Stimulated activated CD8-positive, alpha-beta memory T cell treated with anti-CD3 and anti-CD28 coated beads, Interleukin-2, amount 100 ng/mL, for 1 hour (primary cell): Measurements from ENCODE around the gene IPCEF1.

ENCODE experiments used
- DNase-seq, 2 donors: peaks; one replicate each; pipeline ENCODE4 v3.0.0-alpha.2; 2020; ENCODE audit warnings: low read depth in 2 of 2

Gene IPCEF1

DNA sequence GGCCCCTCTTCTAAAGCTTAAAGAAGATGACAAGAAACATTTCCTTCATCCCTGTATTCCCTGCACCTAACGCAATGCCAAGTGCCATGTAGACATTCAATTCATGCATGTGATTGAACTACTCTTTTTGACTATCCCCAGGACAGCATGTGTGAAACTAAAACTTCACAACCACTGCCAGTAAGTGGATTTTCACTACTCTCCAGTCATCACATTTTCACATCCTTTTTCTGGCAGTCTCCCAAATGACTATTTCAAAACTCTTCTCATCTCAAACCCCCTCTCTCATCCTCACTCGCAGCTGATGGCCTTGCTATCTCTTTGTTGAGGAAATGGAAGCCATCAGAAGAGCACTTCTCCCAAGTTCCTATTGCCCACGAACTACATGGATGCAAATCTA is 194.9 kb downstream of the IPCEF1 start:
- no peak for DNase-seq

GRCh38 chr6:154159126-154159525 is 197.5 kb downstream of the IPCEF1 start:
- no peak for DNase-seq

- DNase-seq: no peak
These were observed 198.9 kb downstream of the IPCEF1 start for GRCh38 chr6:154157706-154158105.

DNA sequence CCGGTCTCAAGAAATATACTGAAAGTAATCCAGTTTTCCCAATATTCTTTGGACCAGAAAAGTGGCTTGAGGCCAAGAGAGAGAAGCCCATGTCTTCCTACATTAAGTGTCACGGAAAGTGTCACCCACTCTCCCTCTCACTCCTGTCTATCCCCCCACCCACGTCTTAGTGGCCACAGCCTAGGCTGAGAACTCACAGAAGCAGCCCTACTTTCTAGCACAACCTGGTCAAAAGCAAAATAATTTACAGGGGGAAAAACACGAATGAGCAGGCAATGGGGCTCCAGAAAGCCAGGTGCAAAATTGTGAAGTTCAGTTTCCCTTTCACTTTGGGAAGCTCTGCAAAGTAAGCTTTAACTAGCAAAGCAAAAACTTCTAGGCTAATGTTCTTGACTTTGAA is 199.5 kb downstream of the IPCEF1 start:
- DNase-seq: no peak

- DNase-seq: peak; percentile 15 to 30
These were observed 200.3 kb downstream of the IPCEF1 start for GRCh38 chr6:154156135-154156896.

DNA sequence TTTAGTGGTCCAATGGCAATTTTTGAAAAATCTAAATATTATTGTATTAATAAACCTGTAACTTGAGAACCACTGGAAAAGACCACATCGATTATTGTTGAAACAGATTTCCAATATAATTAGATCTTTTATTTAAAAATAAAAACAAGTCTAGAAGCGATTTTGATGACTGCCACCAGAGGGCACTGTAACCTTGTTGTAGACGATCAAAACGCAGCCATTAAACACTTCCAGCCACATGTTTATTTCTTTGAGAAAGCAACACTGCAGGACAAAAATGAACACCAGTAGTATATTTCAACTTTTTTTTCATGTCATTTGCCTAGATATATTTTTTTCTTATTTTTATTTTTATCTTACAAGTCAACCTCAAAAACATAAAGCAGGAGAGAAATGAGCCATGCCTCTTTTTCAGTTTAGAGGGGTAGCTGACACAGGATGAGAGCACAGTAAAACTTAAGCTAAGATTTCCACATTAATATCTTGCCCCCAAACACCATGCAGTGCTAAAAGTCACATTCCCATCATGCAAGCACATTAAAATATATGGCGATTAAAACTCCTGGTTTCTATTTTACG is 202.1 kb downstream of the IPCEF1 start:
- DNase-seq: peak; percentile 29 to 37

GRCh38 chr6:154143753-154144152 is 212.8 kb downstream of the IPCEF1 start:
- no peak for DNase-seq

DNA sequence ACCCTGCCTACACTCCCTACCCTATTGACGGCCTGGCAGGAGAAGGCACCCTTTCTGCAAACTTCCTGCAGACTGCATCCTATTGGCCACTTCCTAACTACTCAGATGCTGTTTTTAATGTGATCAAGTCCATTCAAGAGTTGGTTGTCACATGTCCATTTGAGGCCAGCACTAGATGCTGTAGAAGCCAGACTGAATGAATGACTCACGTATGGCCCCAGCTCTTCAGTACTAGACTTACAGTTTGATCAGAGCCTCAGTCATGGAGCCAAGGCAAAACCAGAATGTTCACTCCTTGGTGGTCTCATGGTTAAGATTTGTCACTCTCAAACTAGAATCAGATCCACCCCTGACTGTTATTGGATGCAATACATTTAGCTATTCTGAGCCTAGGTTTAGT is 215.9 kb downstream of the IPCEF1 start:
- no peak for DNase-seq

DNA sequence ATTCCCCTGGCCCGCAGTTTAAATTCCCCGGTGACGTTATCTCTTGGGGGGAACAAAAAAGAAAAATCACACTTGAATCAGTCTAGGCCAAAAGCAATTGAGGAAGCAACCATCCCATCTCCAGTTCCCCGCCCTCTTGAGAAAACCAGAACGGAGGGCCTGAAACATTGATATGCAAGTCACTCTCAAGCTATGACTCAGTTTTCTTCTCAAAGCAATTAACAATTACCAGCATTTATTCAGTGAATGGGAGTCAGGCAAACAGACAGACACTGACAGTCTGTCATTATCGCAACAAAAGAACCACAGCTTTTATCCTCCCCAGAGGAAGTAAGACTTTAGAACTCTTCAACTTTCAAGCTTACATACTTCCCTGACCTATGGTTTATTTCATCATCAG is 216.7 kb downstream of the IPCEF1 start:
- no peak for DNase-seq

- no peak for DNase-seq
These were observed 217.8 kb downstream of the IPCEF1 start for GRCh38 chr6:154138793-154139192.

- no peak for DNase-seq
These were observed 222.0 kb downstream of the IPCEF1 start for GRCh38 chr6:154134471-154135147.

DNA sequence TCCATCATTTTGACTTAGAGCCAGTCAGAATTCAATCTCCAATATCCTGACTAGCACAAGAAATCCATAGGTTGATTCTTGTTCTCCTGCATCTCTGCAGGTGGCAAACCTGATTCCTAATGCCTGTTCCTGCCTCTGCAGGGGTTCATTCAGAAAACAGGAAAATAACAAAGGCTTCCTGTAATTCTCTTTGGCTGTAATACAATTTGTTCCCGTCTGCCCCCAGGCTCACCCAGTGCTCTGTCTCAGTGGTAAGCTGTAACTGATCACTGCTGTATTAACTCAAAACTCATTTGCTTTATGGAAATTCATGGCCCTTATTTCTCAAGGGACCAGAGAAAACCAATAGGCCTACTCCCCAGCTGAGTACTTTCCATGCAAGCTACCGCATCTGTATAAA is 228.9 kb downstream of the IPCEF1 start:
- no peak for DNase-seq

- DNase-seq: no peak
These were observed 231.2 kb downstream of the IPCEF1 start for GRCh38 chr6:154125421-154125820.

GRCh38 chr6:154123155-154123956 is 233.2 kb downstream of the IPCEF1 start:
- DNase-seq: no peak

DNA sequence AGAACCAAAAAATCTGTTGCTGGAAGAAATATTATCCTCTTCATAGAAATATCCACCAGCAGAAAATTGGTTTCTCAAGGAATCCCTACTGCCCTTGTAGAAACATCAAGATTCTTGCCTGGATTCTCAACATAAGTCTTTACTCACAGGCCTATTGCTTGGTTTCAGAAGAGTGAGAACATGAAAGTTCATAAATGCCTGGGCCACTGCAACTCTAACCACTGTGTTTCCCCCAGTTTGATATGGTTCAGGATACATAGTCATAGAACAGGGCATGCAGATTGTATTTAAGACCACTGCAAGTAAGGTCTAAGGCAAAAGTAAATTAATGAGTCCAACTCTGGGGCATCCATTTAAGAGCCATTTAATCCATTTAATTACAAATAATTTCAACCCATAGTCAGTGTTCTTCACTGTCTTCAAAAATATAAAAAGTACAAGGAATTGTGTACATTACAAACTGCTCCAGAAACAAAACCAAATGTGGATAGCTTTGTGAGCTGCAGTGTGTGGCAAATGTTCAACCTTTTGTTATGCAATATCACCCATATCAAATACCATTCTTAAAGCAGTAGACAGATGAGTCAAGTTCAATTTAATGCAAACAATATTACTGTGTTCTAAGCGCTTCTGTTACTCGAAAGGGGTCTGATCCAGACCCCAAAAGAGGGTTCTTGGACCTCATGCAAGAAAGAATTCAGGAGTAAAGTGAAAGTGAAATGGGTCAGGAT is 234.2 kb downstream of the IPCEF1 start:
- no peak for DNase-seq

GRCh38 chr6:154117485-154117884 is 239.1 kb downstream of the IPCEF1 start:
- no peak for DNase-seq

- no peak for DNase-seq
These were observed 243.2 kb downstream of the IPCEF1 start for GRCh38 chr6:154113392-154113791.

DNA sequence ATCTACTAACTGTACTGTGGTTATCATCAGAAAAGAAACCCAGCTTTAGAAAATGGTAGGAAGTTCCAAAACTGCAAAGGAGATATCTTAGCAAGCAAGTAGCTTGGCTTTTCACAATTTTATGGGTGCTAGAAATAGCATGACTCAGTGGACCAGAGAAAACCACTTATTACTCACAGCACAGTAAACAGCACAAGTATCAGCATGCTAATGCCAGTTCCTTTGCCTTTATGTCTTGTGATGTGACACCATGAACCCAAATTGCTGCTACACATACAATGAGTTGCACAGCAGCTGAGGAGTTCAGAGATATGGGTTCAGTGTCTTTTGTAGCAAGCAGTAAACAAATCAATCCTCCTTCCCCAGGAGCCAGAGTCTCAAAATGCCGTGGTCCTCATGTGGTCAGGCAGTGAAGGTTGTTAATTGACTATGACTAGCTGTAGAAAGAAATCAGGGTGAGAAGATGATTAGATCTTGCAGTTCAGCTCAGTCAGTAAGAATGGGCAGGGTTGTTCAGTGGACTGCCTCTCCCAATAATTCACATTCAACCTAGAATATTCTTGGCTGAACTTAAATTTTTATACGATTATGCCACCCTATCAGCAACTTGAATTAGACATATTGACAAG is 244.3 kb downstream of the IPCEF1 start:
- no peak for DNase-seq

DNA sequence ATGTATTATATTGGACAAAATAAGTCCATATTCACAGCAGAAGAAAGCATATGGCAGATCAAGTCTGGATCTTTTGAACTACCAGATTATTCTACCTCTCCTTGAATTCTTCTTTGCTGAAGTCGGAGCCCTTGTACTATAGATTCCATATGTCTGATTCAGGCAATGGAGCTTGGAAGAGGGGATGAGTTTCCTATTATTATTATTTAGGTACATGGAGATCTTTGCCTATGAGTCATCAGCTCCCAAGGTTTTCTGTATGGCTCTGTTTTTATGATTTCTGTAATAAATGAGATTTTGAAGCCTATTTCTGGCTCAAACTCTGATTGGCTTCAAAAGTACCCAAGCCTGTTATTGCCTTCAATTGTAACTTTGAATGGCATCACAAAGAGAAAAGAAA is 245.6 kb downstream of the IPCEF1 start:
- DNase-seq: no peak

- no peak for DNase-seq
These were observed 250.4 kb downstream of the IPCEF1 start for GRCh38 chr6:154106251-154106650.
